HFF-Myc (cell line): ENCODE data around the gene FKBP4.
"Not testable (repeated sequence)": the region's sequence is repeated elsewhere in the genome, so short reads cannot be mapped to it uniquely, and the experiment has no call there.

Source experiments
- DNase-seq: peaks from one replicate; pipeline ENCODE4 v3.0.0-alpha.2; 2011; ENCODE audit warnings: low read depth; ENCODE audit errors: extremely low read depth
- H3K4me3 ChIP-seq: replicated peaks from 2 replicates; pipeline ENCODE4 v1.5.1; 2011; ENCODE audit warnings: low read depth, mild to moderate bottlenecking, control low read depth, low read length
- TF ChIP-seq, protein P1 (sequence below): IDR thresholded peaks from 2 replicates; pipeline ENCODE4 v1.5.1; 2012; ENCODE audit warnings: mild to moderate bottlenecking, low read depth, low read length, control low read depth; ENCODE audit errors: missing control alignments

Gene FKBP4

DNA sequence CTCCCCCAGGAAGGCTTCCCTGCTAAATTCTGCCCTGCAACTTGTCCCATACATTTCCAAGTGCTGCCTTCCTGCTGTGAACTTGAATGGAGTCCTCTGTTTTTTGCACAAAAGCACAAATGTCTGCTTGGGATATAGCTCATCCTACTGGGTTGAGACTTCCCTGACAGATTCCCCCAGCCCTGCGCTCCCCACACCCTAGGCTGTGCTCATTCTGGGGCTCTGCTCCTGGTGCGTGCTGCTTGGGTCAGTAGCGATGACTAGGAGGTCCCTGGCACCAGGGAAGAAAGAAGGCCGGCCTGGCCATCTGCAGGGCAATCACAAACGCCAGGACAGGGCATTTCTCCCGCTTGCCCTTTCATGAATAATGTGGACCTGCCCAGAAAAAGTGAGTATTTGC lies 29.2 kb upstream of the FKBP4 start:
- no peak for DNase-seq
- TF ChIP-seq, protein P1, sequence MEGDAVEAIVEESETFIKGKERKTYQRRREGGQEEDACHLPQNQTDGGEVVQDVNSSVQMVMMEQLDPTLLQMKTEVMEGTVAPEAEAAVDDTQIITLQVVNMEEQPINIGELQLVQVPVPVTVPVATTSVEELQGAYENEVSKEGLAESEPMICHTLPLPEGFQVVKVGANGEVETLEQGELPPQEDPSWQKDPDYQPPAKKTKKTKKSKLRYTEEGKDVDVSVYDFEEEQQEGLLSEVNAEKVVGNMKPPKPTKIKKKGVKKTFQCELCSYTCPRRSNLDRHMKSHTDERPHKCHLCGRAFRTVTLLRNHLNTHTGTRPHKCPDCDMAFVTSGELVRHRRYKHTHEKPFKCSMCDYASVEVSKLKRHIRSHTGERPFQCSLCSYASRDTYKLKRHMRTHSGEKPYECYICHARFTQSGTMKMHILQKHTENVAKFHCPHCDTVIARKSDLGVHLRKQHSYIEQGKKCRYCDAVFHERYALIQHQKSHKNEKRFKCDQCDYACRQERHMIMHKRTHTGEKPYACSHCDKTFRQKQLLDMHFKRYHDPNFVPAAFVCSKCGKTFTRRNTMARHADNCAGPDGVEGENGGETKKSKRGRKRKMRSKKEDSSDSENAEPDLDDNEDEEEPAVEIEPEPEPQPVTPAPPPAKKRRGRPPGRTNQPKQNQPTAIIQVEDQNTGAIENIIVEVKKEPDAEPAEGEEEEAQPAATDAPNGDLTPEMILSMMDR = no peak
- H3K4me3 ChIP-seq = no peak overlapping the region

- TF ChIP-seq, protein P1 = no peak
- DNase-seq = no peak
- no peak overlapping the region for H3K4me3 ChIP-seq
Observed at GRCh38 chr12:2768224-2768961, 26.4 kb upstream of the FKBP4 start.

DNA sequence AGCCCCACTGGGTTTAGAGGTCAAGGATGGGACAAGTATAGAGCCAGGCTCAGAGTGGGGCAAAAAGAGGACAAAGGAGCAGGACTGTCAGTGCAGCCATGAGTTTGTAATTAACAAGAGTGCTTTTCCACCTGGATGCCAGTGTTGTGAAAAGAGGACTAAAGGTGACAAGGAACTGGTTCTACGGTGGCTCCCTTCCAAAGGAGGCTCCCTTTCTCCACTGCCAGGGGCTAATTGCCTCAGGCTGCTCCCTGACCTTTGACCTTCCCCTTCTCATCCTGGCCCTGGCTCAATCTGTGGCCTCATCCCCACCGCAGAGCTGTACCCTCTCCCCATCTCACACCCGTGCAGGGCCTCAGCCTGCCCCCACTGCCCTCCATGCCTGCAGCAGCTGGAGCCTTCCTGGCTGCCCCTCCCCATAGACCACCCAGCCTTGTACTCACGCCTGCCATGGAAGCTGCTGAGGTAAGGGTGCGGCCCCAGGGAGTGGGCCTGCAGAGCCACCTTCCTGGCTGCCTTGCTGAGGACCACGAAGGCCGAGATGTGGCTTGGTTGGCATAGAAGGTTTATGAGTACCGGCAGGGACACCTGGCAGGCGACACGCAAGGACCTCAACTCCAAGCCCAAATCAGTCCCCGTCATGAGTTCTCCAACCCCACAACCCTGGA lies 24.8 kb upstream of the FKBP4 start:
- TF ChIP-seq, protein P1 = no peak
- H3K4me3 ChIP-seq = no peak overlapping the region
- DNase-seq = no peak

DNA sequence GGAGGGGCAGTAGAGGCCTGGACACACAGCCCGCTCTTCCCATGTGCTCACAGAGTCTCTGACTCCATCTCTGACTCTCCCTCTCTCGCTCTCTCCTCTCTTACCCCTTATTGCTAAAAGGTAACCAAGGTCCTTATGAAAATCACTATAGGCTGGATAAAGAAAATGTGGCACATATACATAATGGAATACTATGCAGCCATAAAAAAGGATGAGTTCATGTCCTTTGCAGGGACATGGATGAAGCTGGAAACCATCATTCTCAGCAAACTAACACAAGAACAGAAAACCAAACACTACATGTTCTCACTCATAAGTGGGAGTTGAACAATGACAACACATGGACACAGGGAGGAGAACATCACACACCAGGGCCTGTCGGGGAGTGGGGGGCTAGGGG lies 24.2 kb upstream of the FKBP4 start:
- DNase-seq, H3K4me3 ChIP-seq: not testable (repeated sequence)

- no peak overlapping the region for H3K4me3 ChIP-seq
- DNase-seq = no peak
Observed at GRCh38 chr12:2772370-2772769, 22.4 kb upstream of the FKBP4 start.

GRCh38 chr12:2773199-2773875 lies 21.4 kb upstream of the FKBP4 start:
- H3K4me3 ChIP-seq = no peak overlapping the region
- DNase-seq = no peak
- TF ChIP-seq, protein P1 = no peak

More at GRCh38 chr12:2772370-2772769, 22.4 kb upstream of the FKBP4 start:
- TF ChIP-seq, protein P1 = no peak

DNA sequence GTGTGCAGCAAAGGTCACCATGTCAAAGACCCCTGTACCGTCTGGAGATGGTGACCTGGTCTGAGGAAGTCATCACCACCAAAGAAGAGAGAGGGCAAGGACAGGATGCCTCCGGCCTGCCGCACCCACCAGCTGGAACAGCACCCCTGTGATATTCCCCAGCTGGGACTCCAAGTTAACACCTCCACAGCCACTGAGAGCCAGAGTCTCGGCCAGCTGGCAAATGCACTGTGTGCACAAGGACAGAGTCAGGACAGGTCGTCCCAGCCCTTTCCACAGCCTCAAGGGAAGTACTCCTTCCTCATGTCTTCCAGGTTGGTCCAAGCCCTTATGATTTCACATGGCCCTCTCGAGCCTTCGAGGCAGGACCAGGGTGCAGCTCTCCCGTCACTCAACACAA lies 19.3 kb upstream of the FKBP4 start:
- H3K4me3 ChIP-seq = no peak overlapping the region
- TF ChIP-seq, protein P1 = no peak
- DNase-seq = no peak
